ENCODE measurements around the gene JAKMIP1.

Gene JAKMIP1

DNA sequence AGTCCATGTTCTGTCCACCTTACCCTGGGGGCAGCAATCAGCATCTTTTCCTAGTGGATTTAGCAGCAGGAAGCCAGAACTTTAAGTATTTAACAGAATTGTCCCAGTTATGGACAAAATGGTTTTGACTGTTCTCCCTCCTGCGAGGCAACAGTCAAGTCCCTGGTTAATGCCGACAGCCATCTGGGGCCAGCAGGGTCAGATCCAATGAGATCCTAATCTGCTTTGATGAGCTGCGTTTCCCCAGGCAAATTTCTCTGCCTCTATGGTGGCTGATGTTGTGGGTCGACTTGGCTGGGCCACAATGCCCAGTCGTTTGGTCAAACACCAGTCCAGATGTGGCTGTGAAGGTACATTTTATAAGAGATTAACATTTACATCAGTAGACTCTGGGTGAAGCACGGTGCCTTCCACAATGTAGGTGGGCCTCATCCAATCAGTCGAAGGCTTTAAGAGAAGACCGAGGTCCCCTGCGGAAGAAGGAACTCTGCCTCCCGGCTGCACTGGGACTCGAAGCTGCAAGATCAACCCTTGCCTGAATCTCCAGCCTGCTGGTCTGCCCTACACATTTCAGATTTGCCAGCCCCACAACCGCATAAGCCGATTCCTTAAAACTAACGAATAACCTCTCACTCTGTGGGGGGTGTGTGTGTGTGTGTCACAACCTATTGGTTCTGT, 93.1 kb downstream of the JAKMIP1 start:
- Histone ChIP-seq H3K9me3 (ENCODE audit: low read length) (no peaks in the 10 kb centered on the region), H2AFZ (ENCODE audit: low read depth, low read length) (no peak overlapping the region), H3K4me1 (ENCODE audit: insufficient read depth, low read length) (no peaks in the 10 kb centered on the region), H3K4me3 (ENCODE audit: low read length) (no peak overlapping the region), H3K36me3 (ENCODE audit: insufficient read depth, low read length) (no peaks in the 10 kb centered on the region), H3K27me3 (ENCODE audit: insufficient read depth, low read length) (no peaks in the 10 kb centered on the region)

DNA sequence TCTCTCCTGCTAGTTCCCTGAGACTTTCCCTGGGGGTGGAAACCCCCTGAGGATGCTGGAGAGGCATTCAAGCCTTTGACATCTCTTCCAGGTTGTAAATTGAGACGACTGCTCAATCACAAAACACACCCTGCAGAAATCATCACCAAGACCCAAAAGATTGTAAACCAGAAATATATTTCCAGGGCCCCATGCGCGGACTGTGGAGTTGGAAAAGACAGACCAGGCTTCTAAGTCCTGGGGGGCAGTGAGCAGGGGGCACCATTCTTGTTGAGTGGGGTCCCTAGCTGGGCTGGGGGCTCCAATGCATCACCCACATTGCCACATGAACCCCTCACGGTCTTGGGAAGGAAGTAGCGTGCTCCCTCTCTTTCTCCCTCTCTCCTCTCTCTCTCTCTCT, 94.2 kb downstream of the JAKMIP1 start:
- Histone ChIP-seq H3K4me3 (ENCODE audit: low read length) (no peak overlapping the region), H2AFZ (ENCODE audit: low read depth, low read length) (no peak overlapping the region), H3K9me3 (ENCODE audit: low read length) (no peaks in the 10 kb centered on the region), H3K4me1 (ENCODE audit: insufficient read depth, low read length) (no peaks in the 10 kb centered on the region), H3K36me3 (ENCODE audit: insufficient read depth, low read length) (no peaks in the 10 kb centered on the region), H3K27me3 (ENCODE audit: insufficient read depth, low read length) (no peaks in the 10 kb centered on the region)

DNA sequence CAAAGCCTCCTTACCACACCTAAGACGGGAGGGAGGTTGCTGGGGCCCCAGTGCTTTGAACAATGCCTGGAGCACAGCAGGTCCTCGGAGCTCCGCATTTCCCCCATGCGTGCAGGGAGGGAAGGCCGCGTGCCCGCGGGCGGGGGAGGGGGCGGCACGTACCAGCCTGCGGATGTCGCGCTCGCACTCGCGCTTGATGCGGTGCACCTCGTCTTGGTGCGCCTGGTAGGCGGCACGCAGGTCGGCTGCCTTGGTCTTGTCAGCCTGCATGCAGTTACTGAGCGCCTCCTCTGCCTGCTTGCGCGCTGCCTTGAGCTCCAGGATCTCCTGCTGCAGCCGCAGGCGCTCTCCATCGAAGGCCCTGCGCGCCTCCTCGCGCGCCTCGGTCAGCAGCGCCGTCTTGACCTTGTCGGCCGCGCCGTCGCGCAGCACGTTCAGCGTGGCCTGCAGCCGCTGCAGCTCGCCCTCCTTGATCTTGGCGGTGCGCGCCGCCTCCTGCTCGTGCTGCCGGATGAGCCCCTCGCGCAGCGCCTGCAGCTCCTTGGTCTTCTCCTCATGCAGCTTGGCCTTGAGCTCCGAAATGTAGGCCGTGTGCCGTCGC, 94.9 kb downstream of the JAKMIP1 start:
- Histone ChIP-seq H2AFZ (ENCODE audit: low read depth, low read length) (no peak overlapping the region), H3K4me3 (ENCODE audit: low read length) (no peak overlapping the region), H3K9me3 (ENCODE audit: low read length) (no peaks in the 10 kb centered on the region), H3K36me3 (ENCODE audit: insufficient read depth, low read length) (no peaks in the 10 kb centered on the region), H3K4me1 (ENCODE audit: insufficient read depth, low read length) (no peaks in the 10 kb centered on the region), H3K27me3 (ENCODE audit: insufficient read depth, low read length) (no peaks in the 10 kb centered on the region)

DNA sequence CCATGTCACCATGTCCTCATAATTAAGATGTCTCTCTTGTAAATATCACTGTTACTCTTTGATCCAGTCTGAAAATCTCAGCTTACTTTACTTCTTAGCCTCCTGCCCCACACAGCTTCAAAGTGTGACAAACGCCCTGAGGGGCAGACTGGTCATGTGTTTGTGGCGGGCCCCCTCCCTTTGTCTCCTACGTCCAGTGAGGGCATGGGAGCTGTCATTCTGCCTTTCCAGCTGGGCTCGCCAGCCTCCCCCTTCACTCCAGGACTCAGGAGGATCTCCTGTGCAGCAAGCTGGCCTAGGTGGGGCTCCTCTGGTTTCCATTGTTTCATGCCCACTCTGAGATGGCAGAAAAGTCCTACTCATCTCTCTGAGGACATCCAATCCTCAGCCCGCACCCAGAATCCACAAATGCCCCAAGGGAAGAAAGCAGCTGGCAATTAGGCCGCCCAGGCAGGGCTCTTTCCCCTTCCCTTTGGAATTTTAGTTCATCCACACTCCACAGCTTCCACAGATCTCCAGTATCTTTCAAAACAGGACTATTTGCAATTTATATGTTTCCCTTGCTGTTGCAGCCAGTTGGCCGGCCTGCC, 95.7 kb downstream of the JAKMIP1 start:
- H3K4me1 ChIP-seq (ENCODE audit: insufficient read depth, low read length): no peaks in the 10 kb centered on the region
- H3K4me3 ChIP-seq (ENCODE audit: low read length): no peak overlapping the region
- H3K9me3 ChIP-seq (ENCODE audit: low read length): no peaks in the 10 kb centered on the region
- H3K27me3 ChIP-seq (ENCODE audit: insufficient read depth, low read length): no peaks in the 10 kb centered on the region
- no peaks in the 10 kb centered on the region for H3K36me3 ChIP-seq (ENCODE audit: insufficient read depth, low read length)
- no peak overlapping the region for H2AFZ ChIP-seq (ENCODE audit: low read depth, low read length)

DNA sequence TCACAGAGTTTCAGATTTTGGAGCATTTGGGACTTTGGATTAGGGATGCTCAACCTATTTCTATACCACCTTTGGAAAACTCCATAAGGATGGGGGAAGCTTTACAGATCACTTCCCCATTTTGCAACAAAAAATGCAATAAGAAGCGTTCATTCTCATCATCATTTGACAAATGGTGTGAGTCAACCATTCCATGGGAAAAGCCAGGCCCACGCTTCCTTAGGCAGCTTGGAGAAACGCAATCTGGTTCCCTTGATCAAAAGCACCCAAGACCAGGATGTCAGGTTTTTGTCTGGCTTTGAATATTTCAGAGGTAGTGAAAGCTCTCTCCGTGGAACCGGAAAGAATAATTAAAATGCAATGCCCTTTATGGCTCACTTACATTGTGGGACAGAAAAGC, 102.8 kb downstream of the JAKMIP1 start:
- Histone ChIP-seq H3K27me3 (ENCODE audit: insufficient read depth, low read length) (no peaks in the 10 kb centered on the region), H3K9me3 (ENCODE audit: low read length) (no peaks in the 10 kb centered on the region), H3K36me3 (ENCODE audit: insufficient read depth, low read length) (no peaks in the 10 kb centered on the region), H3K4me3 (ENCODE audit: low read length) (no peak overlapping the region), H2AFZ (ENCODE audit: low read depth, low read length) (no peak overlapping the region), H3K4me1 (ENCODE audit: insufficient read depth, low read length) (no peaks in the 10 kb centered on the region)

DNA sequence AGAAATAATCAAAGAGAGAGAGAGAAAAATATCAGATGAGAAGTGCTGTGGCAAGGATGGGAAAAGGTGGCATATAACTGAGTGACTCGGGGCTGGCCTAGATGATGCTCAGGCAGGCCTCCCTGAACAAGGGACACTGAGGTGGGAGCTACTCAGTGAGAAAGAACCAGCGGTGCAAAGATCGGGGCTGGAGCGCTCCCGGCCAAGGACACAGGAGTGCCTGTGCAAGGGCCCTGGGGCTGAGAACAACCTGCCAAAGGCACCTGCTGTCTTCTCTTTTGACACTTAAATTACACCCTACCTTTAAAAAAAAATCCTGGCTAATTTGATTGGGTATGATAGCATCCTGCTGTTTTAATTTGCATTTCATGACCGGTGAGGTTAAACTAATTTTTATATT, 104.5 kb downstream of the JAKMIP1 start:
- Histone ChIP-seq H3K27me3 (ENCODE audit: insufficient read depth, low read length) (no peaks in the 10 kb centered on the region), H3K4me1 (ENCODE audit: insufficient read depth, low read length) (peaks cover 2% of the 10 kb centered on the region), H3K4me3 (ENCODE audit: low read length) (no peak overlapping the region), H3K9me3 (ENCODE audit: low read length) (no peaks in the 10 kb centered on the region), H2AFZ (ENCODE audit: low read depth, low read length) (no peak overlapping the region), H3K36me3 (ENCODE audit: insufficient read depth, low read length) (no peaks in the 10 kb centered on the region)

DNA sequence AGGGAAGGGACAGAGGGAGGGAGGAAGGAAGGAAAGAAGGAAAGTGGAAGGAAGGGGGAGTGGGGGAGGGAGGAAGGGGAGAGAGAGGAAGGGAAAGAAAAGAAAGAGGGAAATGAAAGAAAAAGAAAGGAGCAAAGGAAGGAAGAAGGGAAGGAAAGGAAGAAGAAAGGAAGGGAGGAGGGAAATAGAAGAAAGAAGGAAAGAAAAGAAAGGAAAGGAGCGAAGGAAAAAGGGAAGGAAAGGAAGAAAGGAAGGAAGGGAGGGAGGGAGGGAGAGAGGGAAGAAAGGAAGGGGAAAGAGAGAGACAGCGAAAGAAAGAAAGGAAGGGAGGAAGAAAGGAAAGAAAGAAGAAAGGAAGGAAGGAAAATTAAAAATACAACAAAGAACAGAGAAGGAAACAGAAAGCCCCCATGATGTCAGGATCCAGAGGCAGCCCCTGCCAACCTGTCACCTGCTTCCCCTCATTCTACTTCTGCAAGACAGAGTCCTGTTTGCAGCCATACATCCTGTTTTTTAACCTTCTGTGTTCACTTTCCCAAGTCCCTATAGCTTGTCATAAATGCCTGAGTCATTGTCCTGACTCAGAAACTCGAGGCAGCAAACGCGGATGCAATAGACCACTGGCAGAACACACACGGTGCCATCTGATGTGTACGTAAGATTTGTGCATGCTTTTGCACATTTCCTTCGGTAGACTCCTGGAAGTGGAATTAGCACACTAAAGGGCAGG, 105.2 kb downstream of the JAKMIP1 start:
- Histone ChIP-seq H3K4me3 (ENCODE audit: low read length) (no peak overlapping the region), H3K9me3 (ENCODE audit: low read length) (no peaks in the 10 kb centered on the region), H3K27me3 (ENCODE audit: insufficient read depth, low read length) (no peaks in the 10 kb centered on the region), H2AFZ (ENCODE audit: low read depth, low read length) (no peak overlapping the region), H3K36me3 (ENCODE audit: insufficient read depth, low read length) (no peaks in the 10 kb centered on the region), H3K4me1 (ENCODE audit: insufficient read depth, low read length) (peaks cover 2% of the 10 kb centered on the region)

DNA sequence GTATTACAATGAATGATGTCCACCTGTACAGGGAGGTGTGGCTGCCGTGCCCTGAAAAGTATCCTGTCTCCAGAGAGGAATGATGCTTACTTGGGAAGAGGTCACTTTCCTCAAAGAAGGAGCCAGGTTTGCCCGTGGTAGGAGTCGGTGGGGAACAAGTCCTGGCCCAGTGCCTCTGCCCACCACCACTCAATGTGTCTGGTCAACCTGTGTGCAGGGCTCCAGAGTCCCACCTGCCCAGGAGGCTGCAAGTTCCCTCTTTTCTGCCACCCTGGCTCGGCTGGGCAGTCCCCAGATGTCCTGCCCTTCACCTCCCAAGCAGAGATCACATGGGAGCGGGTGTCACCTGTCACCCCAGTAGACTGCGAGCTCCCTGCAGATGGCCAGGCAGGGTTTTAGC, 106.7 kb downstream of the JAKMIP1 start:
- Histone ChIP-seq H3K9me3 (ENCODE audit: low read length) (no peaks in the 10 kb centered on the region), H2AFZ (ENCODE audit: low read depth, low read length) (no peak overlapping the region), H3K4me1 (ENCODE audit: insufficient read depth, low read length) (peaks cover 2% of the 10 kb centered on the region), H3K27me3 (ENCODE audit: insufficient read depth, low read length) (no peaks in the 10 kb centered on the region), H3K36me3 (ENCODE audit: insufficient read depth, low read length) (no peaks in the 10 kb centered on the region), H3K4me3 (ENCODE audit: low read length) (no peak overlapping the region)

DNA sequence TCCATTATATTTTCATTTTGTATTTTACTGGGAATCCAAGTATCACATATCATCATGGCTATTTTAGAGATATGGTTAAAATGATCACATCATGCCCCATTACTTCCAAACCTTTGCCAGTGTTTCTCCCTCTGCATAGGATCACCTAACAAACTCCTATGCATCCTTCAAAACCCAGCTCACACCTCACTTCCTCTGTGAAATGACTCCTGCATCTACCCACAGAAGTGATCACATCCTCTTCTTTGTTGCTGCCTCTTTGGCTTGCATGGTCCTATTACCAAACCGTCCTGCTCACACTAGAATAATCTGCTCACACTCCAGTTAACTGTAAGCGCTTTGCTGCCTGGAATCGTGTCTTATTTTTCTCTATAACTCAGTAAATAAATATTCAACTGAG, 107.4 kb downstream of the JAKMIP1 start:
- Histone ChIP-seq H2AFZ (ENCODE audit: low read depth, low read length) (no peak overlapping the region), H3K4me1 (ENCODE audit: insufficient read depth, low read length) (peaks cover 2% of the 10 kb centered on the region), H3K4me3 (ENCODE audit: low read length) (no peak overlapping the region), H3K9me3 (ENCODE audit: low read length) (no peaks in the 10 kb centered on the region), H3K36me3 (ENCODE audit: insufficient read depth, low read length) (no peaks in the 10 kb centered on the region), H3K27me3 (ENCODE audit: insufficient read depth, low read length) (no peaks in the 10 kb centered on the region)

DNA sequence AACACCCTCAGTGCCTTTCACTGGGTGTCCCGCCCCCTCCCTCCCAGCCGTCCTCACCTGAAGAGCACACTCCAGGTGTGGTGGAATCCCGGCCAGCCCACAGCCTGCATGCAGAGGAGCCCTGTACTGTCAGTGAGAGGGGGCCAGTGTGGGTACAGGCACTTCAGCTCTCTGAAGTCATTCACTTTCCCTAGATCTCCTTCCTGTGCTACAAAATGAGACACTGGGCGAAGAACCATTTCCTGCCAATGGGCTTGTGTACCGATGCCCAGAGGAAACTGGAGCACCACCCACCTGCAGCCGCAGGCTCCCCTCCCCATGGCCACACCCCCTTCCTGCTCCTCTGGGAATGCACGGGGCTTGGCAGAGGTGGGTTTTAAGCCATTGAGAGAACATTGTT, 108.2 kb downstream of the JAKMIP1 start:
- H3K4me3 ChIP-seq (ENCODE audit: low read length): no peak overlapping the region
- H3K9me3 ChIP-seq (ENCODE audit: low read length): no peaks in the 10 kb centered on the region
- H3K27me3 ChIP-seq (ENCODE audit: insufficient read depth, low read length): no peaks in the 10 kb centered on the region
- no peaks in the 10 kb centered on the region for H3K36me3 ChIP-seq (ENCODE audit: insufficient read depth, low read length)
- no peak overlapping the region for H2AFZ ChIP-seq (ENCODE audit: low read depth, low read length)
- H3K4me1 ChIP-seq (ENCODE audit: insufficient read depth, low read length): peaks cover 2% of the 10 kb centered on the region

DNA sequence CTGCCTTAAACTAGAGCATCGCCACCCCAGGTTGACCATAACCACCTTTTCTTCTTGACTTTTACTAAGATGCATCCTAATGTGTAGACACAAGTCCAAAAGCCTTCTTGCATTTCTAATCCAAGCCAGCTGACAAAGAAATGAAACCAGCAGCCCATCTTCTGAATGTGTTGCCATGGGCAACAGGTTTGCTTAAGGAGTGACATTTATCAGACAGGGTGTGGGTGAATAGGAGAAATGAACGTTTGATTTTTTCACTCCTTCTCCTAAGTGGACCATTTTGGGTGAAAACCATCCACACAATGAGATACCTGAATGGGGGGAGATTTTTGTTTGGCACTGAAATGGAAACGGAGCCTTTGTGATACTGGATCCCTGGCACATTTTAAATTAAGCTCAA, 109.4 kb downstream of the JAKMIP1 start:
- Histone ChIP-seq H3K27me3 (ENCODE audit: insufficient read depth, low read length) (no peaks in the 10 kb centered on the region), H3K36me3 (ENCODE audit: insufficient read depth, low read length) (no peaks in the 10 kb centered on the region), H3K4me1 (ENCODE audit: insufficient read depth, low read length) (peaks cover 2% of the 10 kb centered on the region), H2AFZ (ENCODE audit: low read depth, low read length) (no peak overlapping the region), H3K4me3 (ENCODE audit: low read length) (no peak overlapping the region), H3K9me3 (ENCODE audit: low read length) (no peaks in the 10 kb centered on the region)

DNA sequence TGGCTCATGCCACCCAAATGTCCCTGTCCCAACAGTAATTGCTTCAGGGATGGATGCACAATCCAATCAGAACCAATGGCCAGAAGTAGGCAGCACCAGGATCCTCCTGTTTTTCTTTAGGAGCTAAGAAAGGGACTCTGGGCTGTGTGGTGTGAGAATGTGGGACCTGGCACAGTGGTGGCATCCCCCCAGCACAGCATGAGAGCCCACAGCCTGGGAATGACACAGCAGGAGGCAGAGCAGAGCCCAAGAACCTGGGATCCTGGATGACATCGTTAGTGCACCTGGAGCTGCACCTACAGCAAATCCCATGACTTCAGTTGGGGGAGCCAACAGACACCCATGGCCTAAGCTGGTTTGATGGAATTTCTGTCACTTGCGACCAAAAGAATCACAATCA, 111.4 kb downstream of the JAKMIP1 start:
- peaks cover 2% of the 10 kb centered on the region for H3K4me1 ChIP-seq (ENCODE audit: insufficient read depth, low read length)
- no peaks in the 10 kb centered on the region for H3K36me3 ChIP-seq (ENCODE audit: insufficient read depth, low read length)
- no peaks in the 10 kb centered on the region for H3K9me3 ChIP-seq (ENCODE audit: low read length)
- no peak overlapping the region for H3K4me3 ChIP-seq (ENCODE audit: low read length)
- no peaks in the 10 kb centered on the region for H3K27me3 ChIP-seq (ENCODE audit: insufficient read depth, low read length)
- H2AFZ ChIP-seq (ENCODE audit: low read depth, low read length): no peak overlapping the region

DNA sequence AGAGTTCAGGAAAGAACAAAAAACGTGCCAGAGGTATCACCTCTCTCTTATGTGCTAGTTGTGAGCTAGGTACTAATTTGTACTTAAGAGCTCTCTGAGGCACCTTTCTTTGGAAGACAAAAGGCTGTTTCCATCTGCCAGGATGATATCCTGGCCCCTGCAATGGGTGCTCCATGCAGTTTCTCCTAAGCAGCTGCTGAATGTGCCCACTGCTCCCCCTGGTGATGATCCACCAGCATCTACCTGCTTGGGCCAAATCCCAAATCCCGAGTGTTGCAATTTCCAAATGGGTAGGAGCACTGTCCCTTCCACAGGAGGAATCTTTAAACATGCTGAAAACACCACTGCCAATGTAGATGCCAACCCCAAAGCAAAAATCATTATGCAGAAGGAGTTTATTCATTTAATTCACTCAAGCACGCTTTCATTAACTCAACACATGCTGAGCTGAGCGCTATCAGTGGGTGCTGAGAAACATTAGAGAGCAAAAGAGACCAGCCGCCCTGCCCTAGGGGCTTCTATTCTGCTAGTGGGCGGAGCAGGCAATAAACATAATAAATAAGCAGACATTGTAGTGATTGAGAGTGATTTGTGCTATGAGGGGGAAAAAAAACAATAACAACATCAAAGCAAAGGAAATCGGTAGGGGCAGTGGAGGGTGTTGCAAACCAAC, 112.5 kb downstream of the JAKMIP1 start:
- no peaks in the 10 kb centered on the region for H3K27me3 ChIP-seq (ENCODE audit: insufficient read depth, low read length)
- H2AFZ ChIP-seq (ENCODE audit: low read depth, low read length): no peak overlapping the region
- H3K9me3 ChIP-seq (ENCODE audit: low read length): no peaks in the 10 kb centered on the region
- H3K4me3 ChIP-seq (ENCODE audit: low read length): no peak overlapping the region
- H3K36me3 ChIP-seq (ENCODE audit: insufficient read depth, low read length): no peaks in the 10 kb centered on the region
- peaks cover 2% of the 10 kb centered on the region for H3K4me1 ChIP-seq (ENCODE audit: insufficient read depth, low read length)
